SK-N-SH treated with all-trans-retinoic acid at 6 μM for 48 hours (cell line): Measurements from ENCODE around the gene ZNF627.

ENCODE experiments used
- ARNTL ChIP-seq: fragments of 450-650 bp; formaldehyde crosslinking; IDR thresholded peaks from 2 replicates; pipeline ENCODE4 v1.5.0; 2020; ENCODE audit warnings: low read depth, mild to moderate bottlenecking, moderate library complexity, borderline replicate concordance
- ISL1 ChIP-seq: fragments of 250-450 bp; sonication (Bioruptor Pico); IDR thresholded peaks from 2 replicates; pipeline ENCODE4 v2.1.2; 2022; ENCODE audit warnings: mild to moderate bottlenecking, moderate library complexity
- PPARA ChIP-seq: fragments of 250-450 bp; sonication (Bioruptor Pico); IDR thresholded peaks from 2 replicates; pipeline ENCODE4 v1.5.0; 2020; ENCODE audit warnings: mild to moderate bottlenecking, borderline replicate concordance
- RARB ChIP-seq: fragments of 250-450 bp; sonication (Bioruptor Pico); IDR thresholded peaks from 2 replicates; pipeline ENCODE4 v1.8.0; 2021; ENCODE audit warnings: mild to moderate bottlenecking, moderate library complexity
- TOX ChIP-seq: fragments of 250-450 bp; sonication (Bioruptor Pico); IDR thresholded peaks from 2 replicates; pipeline ENCODE4 v1.8.0; 2021; ENCODE audit warnings: mild to moderate bottlenecking, moderate library complexity, borderline replicate concordance
- ZFP30 ChIP-seq: fragments of 450-650 bp; formaldehyde crosslinking; IDR thresholded peaks from 2 replicates; pipeline ENCODE4 v1.5.0; 2022; ENCODE audit warnings: mild to moderate bottlenecking, moderate library complexity
- ZNF8 ChIP-seq: fragments of 450-650 bp; formaldehyde crosslinking; IDR thresholded peaks from 2 replicates; pipeline ENCODE4 v1.5.0; 2020; ENCODE audit warnings: mild to moderate bottlenecking, moderate library complexity
- TF ChIP-seq, protein P1 (sequence below): fragments of 250-450 bp; sonication (Bioruptor Pico); IDR thresholded peaks from 2 replicates; pipeline ENCODE4 v1.5.1; 2020; ENCODE audit warnings: low read depth, mild to moderate bottlenecking, moderate library complexity
- TF ChIP-seq, protein P2 (sequence below): fragments of 250-450 bp; sonication (Bioruptor Pico); IDR thresholded peaks from 2 replicates; pipeline ENCODE4 v1.5.0; 2020; ENCODE audit warnings: mild to moderate bottlenecking, moderate library complexity

DNA sequence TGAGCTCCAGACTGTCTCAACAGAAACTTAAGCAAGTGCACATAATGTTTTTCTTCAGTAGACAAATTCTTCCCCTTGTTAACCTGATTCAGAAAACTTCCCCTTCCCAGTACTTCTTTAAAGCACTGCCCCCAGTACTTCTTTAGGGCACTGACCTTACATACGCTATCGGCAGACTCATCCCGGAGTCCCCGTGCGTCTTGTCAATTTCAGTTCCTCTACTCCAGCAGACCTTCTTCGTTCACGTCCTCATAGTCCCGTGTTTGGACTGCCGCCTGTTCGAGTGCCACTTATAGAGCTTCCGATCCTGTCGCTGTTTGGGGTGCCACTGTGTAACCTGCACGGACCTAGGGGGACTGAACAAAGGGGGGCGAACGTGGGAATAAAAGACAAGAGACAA, 29.0 kb downstream of the ZNF627 start:
- TF ChIP-seq PPARA (CRISPR knock-in tag): no peak
- TF ChIP-seq, protein P1, sequence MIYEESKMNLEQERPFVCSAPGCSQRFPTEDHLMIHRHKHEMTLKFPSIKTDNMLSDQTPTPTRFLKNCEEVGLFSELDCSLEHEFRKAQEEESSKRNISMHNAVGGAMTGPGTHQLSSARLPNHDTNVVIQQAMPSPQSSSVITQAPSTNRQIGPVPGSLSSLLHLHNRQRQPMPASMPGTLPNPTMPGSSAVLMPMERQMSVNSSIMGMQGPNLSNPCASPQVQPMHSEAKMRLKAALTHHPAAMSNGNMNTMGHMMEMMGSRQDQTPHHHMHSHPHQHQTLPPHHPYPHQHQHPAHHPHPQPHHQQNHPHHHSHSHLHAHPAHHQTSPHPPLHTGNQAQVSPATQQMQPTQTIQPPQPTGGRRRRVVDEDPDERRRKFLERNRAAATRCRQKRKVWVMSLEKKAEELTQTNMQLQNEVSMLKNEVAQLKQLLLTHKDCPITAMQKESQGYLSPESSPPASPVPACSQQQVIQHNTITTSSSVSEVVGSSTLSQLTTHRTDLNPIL (CRISPR knock-in tag): no peak
- no peak for TF ChIP-seq ZFP30 (CRISPR knock-in tag)
- TF ChIP-seq, protein P2, sequence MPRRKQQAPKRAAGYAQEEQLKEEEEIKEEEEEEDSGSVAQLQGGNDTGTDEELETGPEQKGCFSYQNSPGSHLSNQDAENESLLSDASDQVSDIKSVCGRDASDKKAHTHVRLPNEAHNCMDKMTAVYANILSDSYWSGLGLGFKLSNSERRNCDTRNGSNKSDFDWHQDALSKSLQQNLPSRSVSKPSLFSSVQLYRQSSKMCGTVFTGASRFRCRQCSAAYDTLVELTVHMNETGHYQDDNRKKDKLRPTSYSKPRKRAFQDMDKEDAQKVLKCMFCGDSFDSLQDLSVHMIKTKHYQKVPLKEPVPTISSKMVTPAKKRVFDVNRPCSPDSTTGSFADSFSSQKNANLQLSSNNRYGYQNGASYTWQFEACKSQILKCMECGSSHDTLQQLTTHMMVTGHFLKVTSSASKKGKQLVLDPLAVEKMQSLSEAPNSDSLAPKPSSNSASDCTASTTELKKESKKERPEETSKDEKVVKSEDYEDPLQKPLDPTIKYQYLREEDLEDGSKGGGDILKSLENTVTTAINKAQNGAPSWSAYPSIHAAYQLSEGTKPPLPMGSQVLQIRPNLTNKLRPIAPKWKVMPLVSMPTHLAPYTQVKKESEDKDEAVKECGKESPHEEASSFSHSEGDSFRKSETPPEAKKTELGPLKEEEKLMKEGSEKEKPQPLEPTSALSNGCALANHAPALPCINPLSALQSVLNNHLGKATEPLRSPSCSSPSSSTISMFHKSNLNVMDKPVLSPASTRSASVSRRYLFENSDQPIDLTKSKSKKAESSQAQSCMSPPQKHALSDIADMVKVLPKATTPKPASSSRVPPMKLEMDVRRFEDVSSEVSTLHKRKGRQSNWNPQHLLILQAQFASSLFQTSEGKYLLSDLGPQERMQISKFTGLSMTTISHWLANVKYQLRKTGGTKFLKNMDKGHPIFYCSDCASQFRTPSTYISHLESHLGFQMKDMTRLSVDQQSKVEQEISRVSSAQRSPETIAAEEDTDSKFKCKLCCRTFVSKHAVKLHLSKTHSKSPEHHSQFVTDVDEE (CRISPR knock-in tag): no peak
- no peak for TF ChIP-seq ARNTL (CRISPR knock-in tag)
- TF ChIP-seq ZNF8: no peak
- TF ChIP-seq RARB (CRISPR knock-in tag): no peak
- TF ChIP-seq ISL1: no peak
- no peak for TF ChIP-seq TOX
